ENCODE measurements around the gene DISP2. TPM values are rescaled to one million over a fixed set of nuclear protein-coding genes. Genes with fewer than 3 reads are reported as not detected.
A peak's percentile ranks its signal among the peaks of the same experiment; 100 is the strongest.

DISP2 gene
- total RNA-seq, 4 donors from 2014 or later = 0.14 to 0.85 TPM; not detected in 2

GRCh38 chr15:40323953-40324937 is 33.8 kb upstream of the DISP2 start:
- Histone ChIP-seq H3K27me3 (no peaks in the 10 kb centered on the region), H3K27ac (peak overlapping the region; percentile 70 to 82), H3K4me1 (no peaks in the 10 kb centered on the region), H3K36me3 (no peaks in the 10 kb centered on the region), H3K4me3 (peak overlapping the region; percentile 42 to 59), H3K9me3 (no peaks in the 10 kb centered on the region)
- no peak for TF ChIP-seq CTCF (IDR thresholded peaks at IDR 0.05)
- TF ChIP-seq POLR2A (IDR thresholded peaks at IDR 0.05) = no peak
- DNase-seq = no peak
- intact Hi-C loops (cut with DNase I; ENCODE audit: low total_unique reads) = no loop called here

- intact Hi-C loops (cut with DNase I; ENCODE audit: low total_unique reads) = no loop called here
- Histone ChIP-seq H3K36me3 (no peaks in the 10 kb centered on the region), H3K4me1 (peaks cover 0 to 3% of the 10 kb centered on the region in 2 donors), H3K4me3 (peak overlapping the region; percentile 42 to 59), H3K9me3 (no peaks in the 10 kb centered on the region), H3K27ac (no peak overlapping the region), H3K27me3 (no peaks in the 10 kb centered on the region)
- no peak for DNase-seq
- no peak for TF ChIP-seq CTCF (IDR thresholded peaks at IDR 0.05)
- no peak for TF ChIP-seq POLR2A (IDR thresholded peaks at IDR 0.05)
Measured at GRCh38 chr15:40325188-40325587, 32.8 kb upstream of the DISP2 start.

- TF ChIP-seq CTCF (IDR thresholded peaks at IDR 0.05) = no peak
- no peak for TF ChIP-seq POLR2A (IDR thresholded peaks at IDR 0.05)
- intact Hi-C loops (cut with DNase I; ENCODE audit: low total_unique reads) = no loop called here
- DNase-seq = no peak
- peaks cover 0 to 8% of the 10 kb centered on the region in 2 donors for H3K4me1 ChIP-seq
- H3K4me3 ChIP-seq = no peak overlapping the region
- H3K36me3 ChIP-seq = no peaks in the 10 kb centered on the region
- H3K27ac ChIP-seq = no peak overlapping the region
- no peaks in the 10 kb centered on the region for H3K9me3 ChIP-seq
- no peaks in the 10 kb centered on the region for H3K27me3 ChIP-seq
Measured at GRCh38 chr15:40325700-40326099, 32.3 kb upstream of the DISP2 start.

GRCh38 chr15:40327457-40327856 is 30.6 kb upstream of the DISP2 start:
- no peak for DNase-seq
- no peak overlapping the region for H3K27ac ChIP-seq
- H3K4me1 ChIP-seq = peaks cover 0 to 12% of the 10 kb centered on the region in 2 donors
- H3K36me3 ChIP-seq = no peaks in the 10 kb centered on the region
- H3K4me3 ChIP-seq = no peak overlapping the region
- intact Hi-C loops (cut with DNase I; ENCODE audit: low total_unique reads) = no loop called here
- H3K27me3 ChIP-seq = no peaks in the 10 kb centered on the region
- H3K9me3 ChIP-seq = no peaks in the 10 kb centered on the region
- TF ChIP-seq POLR2A (IDR thresholded peaks at IDR 0.05) (no peak), CTCF (IDR thresholded peaks at IDR 0.05) (no peak)

- H3K27ac ChIP-seq = peak overlapping the region in 1 of 2 donors; percentile 5
- peaks cover 0 to 12% of the 10 kb centered on the region in 2 donors for H3K4me1 ChIP-seq
- no peaks in the 10 kb centered on the region for H3K36me3 ChIP-seq
- H3K4me3 ChIP-seq = no peak overlapping the region
- no peak for DNase-seq
- no peaks in the 10 kb centered on the region for H3K9me3 ChIP-seq
- TF ChIP-seq POLR2A (IDR thresholded peaks at IDR 0.05) = no peak
- TF ChIP-seq CTCF (IDR thresholded peaks at IDR 0.05) = no peak
- intact Hi-C loops (cut with DNase I; ENCODE audit: low total_unique reads) = no loop called here
- no peaks in the 10 kb centered on the region for H3K27me3 ChIP-seq
Measured at GRCh38 chr15:40328176-40328575, 29.8 kb upstream of the DISP2 start.

Measured in uterus (tissue), 4 donors.